ENCODE results near the gene STPG3. TPM values are rescaled to one million over a fixed set of nuclear protein-coding genes. Genes with fewer than 3 reads are reported as not detected.

STPG3 gene
- total and polyA plus RNA-seq, 8 donors = not detected

DNA sequence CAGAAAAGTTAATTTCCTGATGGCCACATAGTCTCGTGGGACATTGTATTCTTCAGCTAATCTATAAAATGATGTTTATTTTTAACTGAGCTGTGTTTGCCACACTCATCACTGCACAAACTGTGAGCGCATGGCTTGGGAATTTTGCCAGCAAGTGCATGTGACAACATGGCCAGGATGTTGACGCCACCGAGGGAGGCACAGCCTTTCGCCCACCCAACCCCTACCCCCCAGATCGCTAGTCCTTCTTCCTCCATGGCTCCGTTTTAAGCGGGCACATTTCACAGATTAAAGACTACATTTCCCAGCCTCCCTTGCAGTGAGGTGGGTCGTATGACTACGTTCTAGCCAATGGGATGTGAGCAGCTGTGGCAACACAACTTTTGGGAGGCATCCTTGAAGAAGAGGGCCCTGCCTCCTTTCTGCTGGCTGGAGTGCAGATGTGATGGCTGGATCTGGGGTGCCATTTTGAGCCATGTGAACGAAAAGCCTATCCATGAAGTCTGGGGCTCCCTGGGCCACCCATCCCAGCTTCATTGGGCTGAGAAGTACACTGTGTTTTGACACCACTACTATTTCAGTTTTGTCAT, 43.1 kb downstream of the STPG3 start:
- Histone ChIP-seq H3K9me3 (no peaks in the 10 kb centered on the region), H3K27me3 (peaks cover 7 to 69% (median 35%) of the 10 kb centered on the region in 3 donors), H3K36me3 (no peaks in the 10 kb centered on the region), H3K4me3 (peak overlapping the region in 1 of 4 donors; percentile 47), H3K27ac (peak overlapping the region; percentile 85 to 98 (median 90)), H3K4me1 (peaks cover 41 to 53% (median 45%) of the 10 kb centered on the region in 4 donors)
- WGBS, 5 donors = 16 to 34% (median 26%) methylated on average over 11 of the region's 11 CpGs
- TF ChIP-seq EP300 (IDR thresholded peaks at IDR 0.05) = no peak
- peak in 1 of 3 donors; percentile 67 for TF ChIP-seq POLR2AphosphoS5 (IDR thresholded peaks at IDR 0.05)
- TF ChIP-seq POLR2A (IDR thresholded peaks at IDR 0.05) = no peak
- TF ChIP-seq, protein P1, sequence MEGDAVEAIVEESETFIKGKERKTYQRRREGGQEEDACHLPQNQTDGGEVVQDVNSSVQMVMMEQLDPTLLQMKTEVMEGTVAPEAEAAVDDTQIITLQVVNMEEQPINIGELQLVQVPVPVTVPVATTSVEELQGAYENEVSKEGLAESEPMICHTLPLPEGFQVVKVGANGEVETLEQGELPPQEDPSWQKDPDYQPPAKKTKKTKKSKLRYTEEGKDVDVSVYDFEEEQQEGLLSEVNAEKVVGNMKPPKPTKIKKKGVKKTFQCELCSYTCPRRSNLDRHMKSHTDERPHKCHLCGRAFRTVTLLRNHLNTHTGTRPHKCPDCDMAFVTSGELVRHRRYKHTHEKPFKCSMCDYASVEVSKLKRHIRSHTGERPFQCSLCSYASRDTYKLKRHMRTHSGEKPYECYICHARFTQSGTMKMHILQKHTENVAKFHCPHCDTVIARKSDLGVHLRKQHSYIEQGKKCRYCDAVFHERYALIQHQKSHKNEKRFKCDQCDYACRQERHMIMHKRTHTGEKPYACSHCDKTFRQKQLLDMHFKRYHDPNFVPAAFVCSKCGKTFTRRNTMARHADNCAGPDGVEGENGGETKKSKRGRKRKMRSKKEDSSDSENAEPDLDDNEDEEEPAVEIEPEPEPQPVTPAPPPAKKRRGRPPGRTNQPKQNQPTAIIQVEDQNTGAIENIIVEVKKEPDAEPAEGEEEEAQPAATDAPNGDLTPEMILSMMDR (IDR thresholded peaks at IDR 0.05) = no peak
- intact Hi-C loops (cut with DNase I; ENCODE audit: low total_unique reads) = no loop called here
- DNase-seq = peak; percentile 90 to 94

GRCh38 chr9:137294681-137295237, 43.7 kb downstream of the STPG3 start:
- peak overlapping the region; percentile 85 to 98 (median 90) for H3K27ac ChIP-seq
- peaks cover 43 to 59% (median 50%) of the 10 kb centered on the region in 4 donors for H3K4me1 ChIP-seq
- TF ChIP-seq, protein P1 (IDR thresholded peaks at IDR 0.05) = peak in 1 of 7 experiments; percentile 3
- TF ChIP-seq POLR2A (IDR thresholded peaks at IDR 0.05) = no peak
- H3K4me3 ChIP-seq = peak overlapping the region; percentile 42 to 49 (median 47)
- DNase-seq = peak in 1 of 2 donors; percentile 71
- H3K36me3 ChIP-seq = no peaks in the 10 kb centered on the region
- peaks cover 7 to 75% (median 39%) of the 10 kb centered on the region in 3 donors for H3K27me3 ChIP-seq
- WGBS, 5 donors = 34 to 54% (median 46%) methylated on average over 19 to 35 of the region's 35 CpGs
- no peaks in the 10 kb centered on the region for H3K9me3 ChIP-seq
- intact Hi-C loops (cut with DNase I; ENCODE audit: low total_unique reads) = no loop called here

DNA sequence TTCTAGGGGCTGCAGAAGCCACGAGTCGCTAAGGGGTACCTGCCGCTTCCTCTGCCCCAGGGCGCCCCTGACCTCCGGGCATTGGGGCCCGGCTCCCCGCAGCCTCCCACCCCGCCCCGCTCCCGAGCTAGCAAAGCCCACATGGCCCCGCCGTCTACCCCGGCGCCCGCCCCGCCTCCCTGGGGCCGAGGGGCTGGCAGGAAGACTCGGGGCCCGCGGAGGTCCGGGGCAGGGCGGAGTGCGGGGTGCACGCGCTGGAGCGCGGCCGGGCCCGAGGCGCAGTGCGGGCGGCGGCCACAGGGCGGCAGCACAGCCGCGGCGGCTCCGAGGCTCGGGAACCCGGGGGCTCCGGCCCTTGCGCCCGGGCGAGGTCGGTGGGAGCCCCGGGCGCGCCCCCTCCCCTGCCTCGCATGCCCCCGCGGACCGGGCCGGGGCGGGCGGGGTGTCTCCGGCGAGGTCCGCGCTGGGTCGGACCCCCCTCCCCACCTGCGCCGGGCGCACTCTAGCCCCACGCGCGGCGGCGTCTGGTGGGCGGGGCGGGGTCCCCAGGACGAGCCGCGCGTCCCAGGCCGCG, 44.2 kb downstream of the STPG3 start:
- Histone ChIP-seq H3K9me3 (no peaks in the 10 kb centered on the region), H3K27ac (peak overlapping the region; percentile 85 to 98 (median 90)), H3K36me3 (no peaks in the 10 kb centered on the region), H3K4me1 (peaks cover 49 to 65% (median 56%) of the 10 kb centered on the region in 4 donors), H3K4me3 (peak overlapping the region; percentile 42 to 49 (median 47)), H3K27me3 (peaks cover 7 to 80% (median 45%) of the 10 kb centered on the region in 3 donors)
- intact Hi-C loops (cut with DNase I; ENCODE audit: low total_unique reads) = no loop called here
- TF ChIP-seq, protein P1 (IDR thresholded peaks at IDR 0.05) = peak in 3 of 7 experiments; percentile 33 to 92 (median 73)
- TF ChIP-seq POLR2AphosphoS5 (IDR thresholded peaks at IDR 0.05) = no peak
- TF ChIP-seq EP300 (IDR thresholded peaks at IDR 0.05) = no peak
- DNase-seq = peak; percentile 57 to 82
- WGBS, 5 donors = 0 to 5% (median 4%) methylated on average over 1 to 76 of the region's 76 CpGs; no CpG with 5 or more reads in 1 of the 5 donors

DNA sequence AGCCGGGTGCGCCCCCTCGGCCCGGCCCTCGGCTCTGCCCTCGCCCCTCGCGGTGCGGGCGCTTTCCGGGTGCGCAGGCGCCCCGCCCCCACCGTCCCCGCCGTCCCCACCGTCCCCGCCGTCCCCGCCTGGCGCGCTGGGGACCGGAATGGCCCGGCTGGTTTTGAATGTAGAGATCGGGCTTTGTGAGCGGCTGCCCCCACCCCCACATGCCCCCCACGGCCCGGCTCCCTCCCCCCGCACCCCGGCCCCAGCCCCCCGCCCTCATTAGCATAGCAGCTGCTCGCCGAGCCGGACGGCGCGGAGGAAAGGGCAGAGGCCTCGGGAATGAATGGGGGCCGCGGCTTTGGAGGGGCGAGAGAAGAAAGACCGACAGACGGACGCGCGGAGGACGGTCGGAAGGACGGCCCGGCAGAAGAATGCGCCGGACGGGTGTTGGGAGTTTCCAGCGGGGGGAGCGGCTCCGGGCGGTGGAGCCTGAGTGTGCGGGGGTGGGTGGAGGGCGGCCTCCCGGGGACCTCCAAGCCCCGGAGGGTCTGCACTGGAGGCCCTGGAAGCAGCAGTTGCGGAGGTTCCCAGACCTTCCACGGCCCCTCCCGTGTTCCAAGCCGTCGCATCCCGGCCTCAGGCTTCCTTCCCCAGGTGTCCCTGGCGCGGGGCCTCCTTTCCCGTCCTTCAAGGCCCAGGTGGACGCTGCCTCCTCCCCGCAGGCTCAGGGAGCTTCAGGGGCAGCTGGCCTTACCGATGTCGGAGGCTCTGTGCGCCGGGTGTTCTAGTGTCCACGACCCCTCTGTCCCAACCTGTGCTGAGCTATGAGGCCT, 45.0 kb downstream of the STPG3 start:
- TF ChIP-seq, protein P1 (IDR thresholded peaks at IDR 0.05) = no peak
- H3K27me3 ChIP-seq = peaks cover 7 to 88% (median 47%) of the 10 kb centered on the region in 3 donors
- H3K4me3 ChIP-seq = peak overlapping the region; percentile 42 to 49 (median 47)
- H3K4me1 ChIP-seq = peaks cover 56 to 72% (median 63%) of the 10 kb centered on the region in 4 donors
- 0 to 9% (median 6%) methylated on average over 22 to 77 of the region's 78 CpGs for WGBS, 5 donors
- H3K36me3 ChIP-seq = no peaks in the 10 kb centered on the region
- no peaks in the 10 kb centered on the region for H3K9me3 ChIP-seq
- DNase-seq = peak in 1 of 2 donors; percentile 63
- H3K27ac ChIP-seq = peak overlapping the region; percentile 85 to 98 (median 90)
- intact Hi-C loops (cut with DNase I; ENCODE audit: low total_unique reads) = no loop called here

All from stomach (tissue), 9 donors.